H1 (cell line): ENCODE measurements around the gene ZNF618.

ENCODE experiments used
- BACH1 ChIP-seq: IDR thresholded peaks from 2 replicates; pipeline ENCODE4 v1.6.1; 2012; ENCODE audit warnings: low read length, improper control_type of control experiment
- BCL11A ChIP-seq, 2 experiments: IDR thresholded peaks; one replicate each; pipeline ENCODE4 v1.6.1; 2011; ENCODE audit warnings: low read depth in 2 of 2, low read length in 2 of 2, mild to moderate bottlenecking in 2 of 2
- CREB1 ChIP-seq: IDR thresholded peaks from 2 replicates; pipeline ENCODE4 v1.6.1; 2012; ENCODE audit warnings: inconsistent platforms
- EZH2 ChIP-seq: fragments of 200-600 bp; sonication (generic); IDR thresholded peaks from 2 replicates; pipeline ENCODE4 v1.7.1; 2012; ENCODE audit warnings: low read depth, mild to moderate bottlenecking, moderate library complexity, low read length, inconsistent platforms; ENCODE audit not compliant: severe bottlenecking
- GABPA ChIP-seq: IDR thresholded peaks from 2 replicates; pipeline ENCODE4 v1.6.1; 2011; ENCODE audit warnings: mild to moderate bottlenecking, low read length, moderate library complexity, borderline replicate concordance; ENCODE audit not compliant: insufficient read depth
- POLR2AphosphoS5 ChIP-seq: IDR thresholded peaks from 2 replicates; pipeline ENCODE4 v1.6.1; 2011; ENCODE audit warnings: low read depth, low read length
- RFX5 ChIP-seq: IDR thresholded peaks from 2 replicates; pipeline ENCODE4 v1.6.1; 2011; ENCODE audit warnings: low read depth, low read length, improper control_type of control experiment, borderline replicate concordance
- ZNF274 ChIP-seq: IDR thresholded peaks from 2 replicates; pipeline ENCODE4 v1.7.0; 2012; ENCODE audit warnings: low read length, borderline replicate concordance; ENCODE audit errors: extremely low read depth
- TF ChIP-seq, protein P1 (sequence below), 3 experiments: IDR thresholded peaks; 1 replicate in 2 of 3; 2 replicates in 1 of 3; pipeline versions ENCODE4 v1.5.1 to v1.6.1; 2011; ENCODE audit warnings: low read length in 3 of 3, mild to moderate bottlenecking in 3 of 3, inconsistent platforms in 2 of 3, low read depth in 1 of 3, moderate library complexity in 1 of 3; ENCODE audit not compliant: insufficient read depth in 1 of 3; ENCODE audit errors: control extremely low read depth in 1 of 3

DNA sequence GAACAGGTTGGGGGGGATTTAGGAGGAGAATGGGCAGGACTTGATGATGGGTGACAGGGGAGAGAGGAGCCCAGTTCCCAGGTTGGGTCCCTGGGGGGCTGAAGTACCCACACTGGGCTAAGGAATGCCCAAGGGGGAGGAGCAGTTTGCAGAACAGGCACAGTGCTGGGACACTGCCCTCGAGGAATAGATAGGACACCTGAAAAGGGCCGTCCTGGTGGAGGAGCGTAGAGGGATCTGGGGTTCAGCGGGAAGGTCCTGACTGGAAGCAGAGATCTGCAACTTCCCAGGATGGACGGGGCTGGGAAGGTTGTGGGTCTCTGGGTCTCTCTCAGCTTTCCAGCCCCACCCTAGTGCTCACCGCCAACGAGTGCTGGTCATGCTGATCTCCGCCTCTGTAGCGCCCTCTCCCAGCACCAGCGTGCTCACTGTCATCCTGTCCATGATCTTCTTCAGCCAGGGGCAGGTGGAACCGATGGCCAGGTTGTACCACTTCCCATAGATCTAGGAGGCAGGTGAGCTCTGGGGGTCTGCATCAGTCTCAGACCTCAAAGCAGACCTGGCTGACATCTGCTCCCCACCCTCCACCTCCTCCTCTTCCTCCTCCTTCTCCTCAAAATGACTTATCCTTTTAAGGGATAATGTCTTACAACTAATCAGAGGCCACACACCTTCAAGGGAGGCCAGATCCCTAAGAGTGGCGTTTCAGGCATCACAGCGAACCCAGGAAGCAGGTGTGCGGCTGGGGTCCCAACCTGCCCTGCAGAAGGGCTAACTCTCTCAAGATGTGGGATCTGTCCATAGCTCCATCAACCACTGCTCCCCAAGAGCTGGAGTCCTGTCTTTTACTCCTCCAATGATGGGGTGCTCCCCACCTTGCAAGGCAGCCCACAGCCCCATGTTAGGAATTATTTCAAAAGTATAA is 200.4 kb downstream of the ZNF618 start:
- TF ChIP-seq, protein P1, sequence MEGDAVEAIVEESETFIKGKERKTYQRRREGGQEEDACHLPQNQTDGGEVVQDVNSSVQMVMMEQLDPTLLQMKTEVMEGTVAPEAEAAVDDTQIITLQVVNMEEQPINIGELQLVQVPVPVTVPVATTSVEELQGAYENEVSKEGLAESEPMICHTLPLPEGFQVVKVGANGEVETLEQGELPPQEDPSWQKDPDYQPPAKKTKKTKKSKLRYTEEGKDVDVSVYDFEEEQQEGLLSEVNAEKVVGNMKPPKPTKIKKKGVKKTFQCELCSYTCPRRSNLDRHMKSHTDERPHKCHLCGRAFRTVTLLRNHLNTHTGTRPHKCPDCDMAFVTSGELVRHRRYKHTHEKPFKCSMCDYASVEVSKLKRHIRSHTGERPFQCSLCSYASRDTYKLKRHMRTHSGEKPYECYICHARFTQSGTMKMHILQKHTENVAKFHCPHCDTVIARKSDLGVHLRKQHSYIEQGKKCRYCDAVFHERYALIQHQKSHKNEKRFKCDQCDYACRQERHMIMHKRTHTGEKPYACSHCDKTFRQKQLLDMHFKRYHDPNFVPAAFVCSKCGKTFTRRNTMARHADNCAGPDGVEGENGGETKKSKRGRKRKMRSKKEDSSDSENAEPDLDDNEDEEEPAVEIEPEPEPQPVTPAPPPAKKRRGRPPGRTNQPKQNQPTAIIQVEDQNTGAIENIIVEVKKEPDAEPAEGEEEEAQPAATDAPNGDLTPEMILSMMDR (IDR thresholded peaks at IDR 0.05; ENCODE audit: control extremely low read depth in 1 of 3, insufficient read depth in 1 of 3, low read depth in 1 of 3, low read length in 3 of 3) = peak; percentile 36 to 55 (median 46)
- TF ChIP-seq GABPA (no peak), RFX5 (no peak), BCL11A (IDR thresholded peaks at IDR 0.05; ENCODE audit: low read depth in 2 of 2, low read length in 2 of 2) (no peak), POLR2AphosphoS5 (no peak), ZNF274 (no peak), BACH1 (no peak), EZH2 (no peak), CREB1 (no peak)
